NCI-H1105 (cell line): ENCODE measurements around the gene NTSR1.
A peak's percentile ranks its signal among the peaks of the same experiment; 100 is the strongest.

Experiments used
- DNase-seq: peaks from one replicate; lab custom pipeline; 2025; lab: John Stamatoyannopoulos, UW

NTSR1 gene

GRCh38 chr20:62725596-62726268 lies 17.1 kb downstream of the NTSR1 start:
- DNase-seq, result no peak

GRCh38 chr20:62726276-62726675 lies 17.6 kb downstream of the NTSR1 start:
- no peak for DNase-seq

- DNase-seq, result no peak
Observed at GRCh38 chr20:62726716-62727583, 18.3 kb downstream of the NTSR1 start.

DNA sequence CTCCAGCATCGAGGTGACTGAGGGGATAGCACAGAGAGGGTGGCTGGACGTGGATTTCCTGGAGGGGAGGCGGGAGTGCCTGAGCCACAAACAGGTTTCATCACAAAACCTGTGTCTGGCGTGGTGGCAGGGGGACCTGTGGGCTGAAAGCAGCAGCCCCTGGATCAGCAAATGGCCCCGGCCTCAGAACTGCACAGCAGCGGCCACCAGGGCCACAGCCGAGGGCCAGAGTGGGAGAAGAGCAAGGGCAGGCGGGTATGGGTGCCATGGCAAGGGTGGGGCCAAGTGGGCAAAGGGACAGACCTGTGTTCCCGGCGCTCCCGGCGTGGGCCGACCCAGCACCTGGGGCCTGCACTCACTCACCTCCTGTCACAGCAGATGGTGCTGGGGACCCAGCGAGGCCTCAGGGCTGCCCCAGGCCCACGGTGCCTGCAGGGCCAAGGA lies 19.0 kb downstream of the NTSR1 start:
- no peak for DNase-seq

- no peak for DNase-seq
Observed at GRCh38 chr20:62728028-62728780, 19.6 kb downstream of the NTSR1 start.

DNA sequence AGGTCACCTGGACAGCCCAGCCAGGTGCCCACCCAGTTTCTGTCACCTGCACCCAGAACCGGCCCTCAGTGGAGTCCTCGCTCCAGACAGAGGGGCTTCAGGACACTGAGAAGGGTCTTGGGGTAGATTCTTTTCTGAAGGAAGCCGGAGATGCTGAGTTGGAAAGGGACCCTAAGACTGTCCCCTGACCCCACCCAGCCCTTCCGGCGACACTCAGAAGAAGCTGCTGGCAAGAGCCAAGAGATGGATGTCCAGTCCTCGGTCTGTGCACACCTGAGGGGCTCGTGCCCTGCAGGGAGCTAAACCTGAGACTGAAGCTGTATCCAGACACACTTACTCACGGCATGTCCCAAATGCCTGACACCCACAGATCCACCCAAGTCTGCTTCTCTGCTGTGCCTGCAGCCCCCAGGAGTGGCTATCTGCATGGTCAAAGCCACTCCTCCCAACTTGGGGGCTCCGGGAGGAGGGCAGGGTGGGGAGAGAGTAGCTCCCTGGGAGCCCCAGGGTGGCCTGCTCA lies 20.2 kb downstream of the NTSR1 start:
- no peak for DNase-seq

DNA sequence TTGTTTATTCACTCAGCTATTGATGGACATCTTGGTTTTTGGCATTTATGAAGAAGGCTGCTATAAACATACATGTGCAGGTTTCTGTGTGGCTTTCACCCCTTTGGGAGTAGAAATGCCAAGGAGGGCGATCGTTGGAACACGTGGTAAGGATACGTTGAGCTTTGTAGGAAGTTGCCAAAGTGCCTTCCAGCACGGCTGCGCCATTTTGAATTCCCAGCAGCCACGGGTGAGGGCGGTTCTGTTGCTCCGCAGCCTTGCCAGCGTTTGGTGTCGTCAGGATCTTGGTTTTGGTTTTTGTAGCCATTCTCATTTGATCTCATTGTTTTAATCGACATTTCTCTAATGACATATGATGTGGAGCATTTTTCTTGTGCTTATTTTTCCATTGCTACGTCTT lies 21.8 kb downstream of the NTSR1 start:
- no peak for DNase-seq

DNA sequence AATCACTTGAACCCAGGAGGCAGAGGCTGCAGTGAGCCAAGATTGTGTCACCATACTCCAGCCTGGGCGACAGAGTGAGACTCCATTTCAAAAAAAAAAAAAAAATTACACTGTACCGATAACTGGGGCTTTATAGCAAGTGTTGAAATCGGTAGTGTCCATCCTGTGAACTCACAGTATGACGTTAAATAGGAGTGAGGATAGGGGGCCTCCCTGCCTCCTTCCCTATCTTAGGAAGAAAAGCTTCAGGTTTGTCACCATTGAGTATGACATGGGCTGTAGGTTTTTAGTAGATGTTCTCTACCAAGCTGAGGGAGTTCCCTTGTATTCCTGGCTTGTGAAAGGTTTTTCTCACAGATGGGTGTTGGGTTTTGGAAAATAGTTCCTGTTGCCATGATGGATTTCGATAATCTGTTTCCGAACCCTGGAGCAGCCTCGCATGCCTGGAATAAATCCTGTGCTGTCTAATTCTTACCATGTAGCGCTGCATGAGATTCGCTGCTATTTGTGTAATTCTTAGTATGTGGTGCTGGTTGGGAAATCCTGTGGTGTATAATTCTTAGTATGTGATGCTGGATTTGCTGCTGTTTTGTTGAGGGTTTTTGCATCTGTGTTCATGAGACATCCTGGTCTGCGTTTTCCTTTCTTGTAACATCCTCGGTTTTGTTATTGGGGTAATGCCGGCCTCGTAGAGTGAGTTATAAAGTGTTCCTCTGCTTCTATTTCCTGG lies 23.6 kb downstream of the NTSR1 start:
- no peak for DNase-seq

DNA sequence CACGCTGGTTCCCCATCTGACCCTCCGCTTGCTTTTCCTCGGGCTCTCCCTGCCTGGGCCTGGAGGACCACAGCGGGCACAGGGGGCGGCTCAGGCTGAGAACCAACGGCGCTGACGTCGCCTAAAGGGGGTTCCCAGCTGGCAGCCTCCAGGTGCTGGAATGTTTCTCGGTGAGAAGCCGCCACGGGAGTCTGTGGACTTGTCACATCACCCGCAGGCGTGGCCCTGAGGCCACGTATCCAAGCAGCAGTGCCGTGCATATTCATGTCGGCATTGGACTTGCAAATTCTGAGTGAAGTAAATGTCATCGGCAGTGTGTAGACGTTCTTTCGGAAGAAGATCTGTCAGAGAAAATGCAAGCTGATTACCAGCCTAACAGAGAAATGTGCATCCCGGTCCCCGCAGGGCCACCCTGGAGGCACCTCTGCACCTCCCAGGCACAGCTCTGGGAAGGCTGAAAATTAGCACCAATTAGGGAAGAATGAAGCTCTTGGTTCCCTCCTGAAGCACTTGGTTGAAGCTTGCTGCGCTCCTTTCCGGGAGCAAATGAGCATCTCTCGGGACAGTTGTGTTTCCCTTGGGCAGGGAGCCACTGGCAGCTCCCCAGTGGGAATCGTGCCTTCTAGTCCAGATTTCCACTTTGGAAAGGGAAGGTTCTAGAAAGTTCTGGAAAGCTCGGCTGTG lies 24.3 kb downstream of the NTSR1 start:
- no peak for DNase-seq

DNA sequence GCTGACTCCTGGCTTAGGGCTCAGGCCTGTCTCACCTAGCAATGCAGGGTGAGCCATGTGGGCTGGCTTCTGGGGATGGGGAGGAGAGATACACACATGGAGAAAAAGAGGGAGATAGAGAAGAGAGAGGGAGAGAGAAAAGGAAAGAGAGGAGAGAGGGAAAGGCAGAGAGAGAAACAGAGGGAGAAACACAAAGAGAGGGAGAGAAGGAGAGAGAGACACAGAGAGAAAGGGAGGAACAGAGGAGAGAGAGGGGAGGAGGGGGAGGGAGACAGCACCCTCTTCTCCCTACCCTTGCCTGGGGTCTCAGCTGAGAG lies 24.8 kb downstream of the NTSR1 start:
- DNase-seq, result no peak

DNA sequence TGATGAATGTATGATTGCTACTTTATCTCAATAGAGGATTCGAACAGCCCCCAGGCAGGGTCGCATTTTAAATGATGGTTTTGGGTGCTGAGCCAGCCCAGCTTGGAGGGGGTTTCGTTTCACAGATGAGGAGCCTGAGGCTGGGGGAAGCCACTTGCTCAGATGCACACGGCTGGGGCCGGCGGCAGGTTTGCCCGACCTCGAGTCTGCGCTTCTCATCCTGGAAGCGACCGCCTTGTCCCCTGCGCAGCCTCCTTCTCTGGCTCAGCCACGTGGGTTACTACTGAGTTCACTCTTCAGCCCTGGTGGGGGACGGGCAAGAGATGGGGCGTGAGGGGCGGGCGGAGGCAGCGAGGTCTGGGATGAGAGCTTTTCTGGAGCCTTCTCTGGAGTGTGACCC lies 25.3 kb downstream of the NTSR1 start:
- no peak for DNase-seq

GRCh38 chr20:62734326-62734725 lies 25.7 kb downstream of the NTSR1 start:
- no peak for DNase-seq

DNA sequence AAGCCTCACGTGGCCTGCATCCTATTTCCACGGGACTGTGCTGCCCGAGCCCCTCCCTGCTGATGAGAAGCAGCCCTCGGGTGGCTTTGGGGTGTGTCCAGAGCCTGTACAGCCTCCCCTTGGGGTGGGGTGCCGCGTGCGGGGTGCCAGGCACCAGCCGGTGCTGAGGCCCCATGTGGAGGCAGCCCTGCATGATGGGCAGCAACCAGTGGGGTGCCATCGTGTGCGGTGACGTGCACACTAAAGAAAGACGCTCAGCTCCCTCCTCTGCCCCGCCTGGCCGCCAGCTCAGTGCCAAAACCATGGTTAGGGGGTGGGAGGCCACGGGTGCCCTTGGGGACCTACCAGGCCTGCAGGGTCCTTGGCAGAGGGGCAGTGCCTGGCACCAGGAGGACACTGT lies 26.2 kb downstream of the NTSR1 start:
- no peak for DNase-seq

- DNase-seq, result no peak
Observed at GRCh38 chr20:62735331-62735821, 26.7 kb downstream of the NTSR1 start.

- DNase-seq, result no peak
Observed at GRCh38 chr20:62736026-62736406, 27.4 kb downstream of the NTSR1 start.

DNA sequence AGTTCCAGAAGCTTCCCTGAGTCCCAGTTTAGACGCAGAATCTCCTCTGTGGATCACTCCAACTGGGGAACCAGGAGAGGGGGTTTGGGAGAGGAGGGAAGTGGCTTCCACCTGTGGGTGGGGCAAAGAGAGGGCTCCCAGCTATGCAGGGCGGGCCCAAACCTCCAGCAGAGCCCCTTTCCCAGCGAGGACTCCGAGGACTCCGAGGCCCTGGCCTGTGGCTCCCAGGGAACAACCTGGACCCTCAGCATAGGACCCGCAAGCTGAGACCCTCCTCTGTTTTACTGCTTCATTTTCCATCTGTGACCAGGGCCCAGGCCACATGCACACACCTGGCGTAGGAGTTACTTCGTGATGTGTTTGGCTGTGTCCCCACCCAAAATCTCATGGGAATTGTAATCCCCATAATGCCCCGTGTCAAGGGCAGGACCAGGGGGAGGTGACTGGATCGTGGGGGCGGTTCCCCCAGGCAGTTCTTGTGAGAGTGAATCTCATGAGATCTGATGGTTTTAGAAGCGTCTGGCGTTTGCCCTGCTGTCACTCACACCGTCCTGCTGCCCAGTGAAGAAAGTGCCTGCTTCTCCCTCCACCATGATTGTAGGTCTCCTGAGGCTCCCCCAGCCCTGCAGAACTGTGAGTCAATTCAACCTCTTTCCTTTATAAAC lies 27.9 kb downstream of the NTSR1 start:
- DNase-seq, result no peak

- no peak for DNase-seq
Observed at GRCh38 chr20:62737271-62737811, 28.7 kb downstream of the NTSR1 start.

DNA sequence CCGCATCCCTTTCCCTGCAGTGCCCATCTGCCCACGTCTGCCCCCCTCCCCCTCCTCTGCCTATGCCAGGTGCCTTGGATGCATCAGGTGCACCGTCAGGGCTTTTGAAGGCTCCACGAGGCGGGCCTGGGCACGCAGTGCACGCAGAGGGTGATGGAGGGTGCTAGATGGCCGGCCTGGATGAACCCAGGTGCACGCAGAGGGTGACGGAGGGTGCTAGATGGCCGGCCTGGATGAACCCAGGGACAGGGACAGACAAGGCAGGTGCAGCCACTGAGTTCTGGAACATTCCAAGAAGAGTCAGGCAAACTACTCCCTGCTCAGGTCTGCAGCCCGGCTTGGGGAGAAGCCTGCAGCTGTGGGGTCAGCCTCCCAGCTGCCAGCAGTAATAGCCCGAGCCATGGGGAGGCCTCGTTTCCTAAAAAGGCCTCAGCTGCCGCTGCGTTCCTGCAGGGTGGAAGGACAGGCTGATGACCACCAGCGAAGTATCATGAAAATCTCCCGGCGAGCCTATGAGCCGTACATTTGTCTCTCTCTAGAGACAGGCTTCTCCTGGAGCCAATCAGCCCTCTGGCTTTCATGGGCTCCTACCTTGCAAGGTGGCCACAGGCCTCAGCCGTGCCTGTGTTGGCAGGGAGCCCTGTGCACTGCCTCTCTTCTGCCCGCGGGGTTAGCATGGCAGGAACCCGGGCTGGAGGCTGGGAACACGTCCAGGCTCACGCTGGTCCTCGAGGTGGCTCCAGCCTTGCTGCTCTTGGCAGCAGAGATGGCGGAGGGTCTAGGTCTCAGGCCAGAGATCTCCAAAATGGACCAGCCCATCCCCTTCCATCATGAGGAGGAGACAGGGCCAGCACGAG lies 29.6 kb downstream of the NTSR1 start:
- peak; percentile 56 for DNase-seq

DNA sequence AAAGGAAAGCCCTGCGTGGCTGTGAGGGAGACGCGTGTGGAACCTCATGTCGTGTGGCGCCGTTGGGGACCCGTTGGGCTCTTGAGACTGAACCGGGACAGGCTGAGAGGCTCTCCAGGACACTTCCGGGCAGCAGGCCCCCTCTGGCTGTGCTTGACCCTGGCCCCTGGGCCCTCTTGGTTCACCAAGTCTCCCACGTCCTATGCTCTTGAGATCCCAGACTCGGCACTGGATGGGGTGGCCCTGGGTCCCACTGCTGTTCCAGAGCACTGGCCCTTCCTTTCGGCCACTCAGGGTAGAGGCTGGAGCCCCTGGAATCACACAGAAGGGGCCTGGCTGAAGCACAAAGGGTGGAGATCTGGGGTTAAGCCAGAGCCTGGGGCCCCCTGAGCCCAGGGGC lies 30.4 kb downstream of the NTSR1 start:
- no peak for DNase-seq
